ENCODE results near the gene RETN.

DNA sequence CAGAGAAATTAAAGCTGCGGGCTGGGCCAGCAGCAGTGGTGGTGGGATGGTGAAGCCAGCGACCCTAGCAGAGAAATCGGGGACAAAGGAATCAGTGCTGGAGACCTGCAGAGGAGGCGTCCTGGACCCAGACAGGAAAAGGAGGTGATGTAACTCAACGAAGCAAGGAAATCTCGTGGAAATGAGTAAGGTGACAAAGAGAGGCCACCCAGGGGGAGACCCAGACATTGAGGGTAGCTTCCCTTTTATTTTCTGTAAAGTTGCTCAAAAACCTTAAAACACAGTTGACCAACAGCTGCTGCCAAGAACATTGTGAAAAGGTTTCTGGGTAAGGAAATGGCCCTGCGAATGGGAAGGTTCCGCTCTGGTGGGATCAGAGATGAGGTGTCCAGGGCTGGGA lies 13.3 kb upstream of the RETN start:
- TF ChIP-seq CTCF (conservative IDR thresholded peaks at IDR 0.05; ENCODE audit: low read length) (no peak), EZH2phosphoT487 (IDR thresholded peaks at IDR 0.05; ENCODE audit: borderline replicate concordance, low read depth, low read length) (no peak)

Data from OCI-LY7 (cell line).